Renal cortex interstitium (tissue), 11 donors: ENCODE results near the gene CEP131. TPM values are rescaled to one million over a fixed set of nuclear protein-coding genes. Genes with fewer than 3 reads are reported as not detected.
"Not testable (repeated sequence)": the region's sequence is repeated elsewhere in the genome, so short reads cannot be mapped to it uniquely, and the experiment has no call there.

ENCODE experiments used
- DNase-seq, 11 donors: peaks; one replicate each; pipeline ENCODE4 v3.0.0-alpha.2; 2013; ENCODE audit warnings: low read depth in 9 of 11, low spot score in 4 of 11; ENCODE audit errors: extremely low read depth in 1 of 11
- polyA plus RNA-seq, 3 donors: library from polyadenylated mRNA; unstranded; fragments of 120-200 nt; gene quantifications; one replicate each; pipeline ENCODE4 v1.2.1, GENCODE V29; 2013; ENCODE audit not compliant: insufficient read length in 3 of 3

Gene CEP131
- polyA plus RNA-seq, 3 donors: 14.4 to 25.3 (median 20.5) TPM

- DNase-seq: no peak
Measured at GRCh38 chr17:81231766-81232581, 9.2 kb upstream of the CEP131 start.

- no peak for DNase-seq
Measured at GRCh38 chr17:81231121-81231645, 8.4 kb upstream of the CEP131 start.

- DNase-seq: no peak
Measured at GRCh38 chr17:81230043-81230820, 7.5 kb upstream of the CEP131 start.

GRCh38 chr17:81229666-81229920 is 6.8 kb upstream of the CEP131 start:
- DNase-seq: no peak

- DNase-seq: no peak
Measured at GRCh38 chr17:81228834-81229665, 6.3 kb upstream of the CEP131 start.

- no peak for DNase-seq
Measured at GRCh38 chr17:81228420-81228819, 5.7 kb upstream of the CEP131 start.

GRCh38 chr17:81227630-81228029 is 4.9 kb upstream of the CEP131 start:
- not testable (repeated sequence) for DNase-seq

- no peak for DNase-seq
Measured at GRCh38 chr17:81223762-81224130, 981 bp upstream of the CEP131 start.

- no peak for DNase-seq
Measured at GRCh38 chr17:81222620-81222905, 202 bp downstream of the CEP131 start.

GRCh38 chr17:81221842-81222619 is 734 bp downstream of the CEP131 start:
- DNase-seq: no peak

- DNase-seq: no peak
Measured at GRCh38 chr17:81221371-81221841, 1.4 kb downstream of the CEP131 start.

GRCh38 chr17:81219476-81220180 is 3.1 kb downstream of the CEP131 start:
- no peak for DNase-seq

GRCh38 chr17:81218991-81219390 is 3.8 kb downstream of the CEP131 start:
- no peak for DNase-seq

- DNase-seq: no peak
Measured at GRCh38 chr17:81218459-81218858, 4.3 kb downstream of the CEP131 start.

- DNase-seq: no peak
Measured at GRCh38 chr17:81217491-81217890, 5.3 kb downstream of the CEP131 start.

GRCh38 chr17:81213978-81214377 is 8.8 kb downstream of the CEP131 start:
- no peak for DNase-seq

- DNase-seq: no peak
Measured at GRCh38 chr17:81212365-81212764, 10.4 kb downstream of the CEP131 start.

- DNase-seq: no peak
Measured at GRCh38 chr17:81210868-81211267, 11.9 kb downstream of the CEP131 start.
